HG03039 (cell line): Measurements from ENCODE around the gene TRPC4.

Experiments
- ATAC-seq: cut with Tn5 transposase; IDR thresholded peaks from one replicate; pipeline ENCODE4 v1.9.1; 2021; ENCODE audit warnings: mild to moderate bottlenecking, moderate library complexity; ENCODE audit not compliant: unreplicated experiment

TRPC4 gene

DNA sequence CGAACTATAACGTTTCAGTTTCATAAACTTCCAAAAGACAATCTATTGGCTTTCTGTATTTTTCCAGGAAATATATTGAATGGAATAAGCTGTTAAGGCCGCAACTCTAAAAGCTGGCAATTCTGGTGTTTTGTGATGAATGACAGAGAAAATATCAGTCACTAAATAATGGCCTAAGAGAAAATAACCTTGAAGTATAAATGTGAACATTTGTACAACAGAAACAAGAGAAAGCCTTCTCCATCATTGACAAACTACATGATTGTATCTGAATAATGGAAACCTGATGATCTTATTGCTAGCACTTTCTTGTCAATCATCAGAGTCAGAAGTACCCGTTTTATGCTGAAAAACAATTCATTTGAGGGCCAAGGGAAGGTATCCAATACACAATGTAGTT lies 134.3 kb downstream of the TRPC4 start:
- ATAC-seq: no peak

GRCh38 chr13:37729876-37730275 lies 139.7 kb downstream of the TRPC4 start:
- no peak for ATAC-seq

DNA sequence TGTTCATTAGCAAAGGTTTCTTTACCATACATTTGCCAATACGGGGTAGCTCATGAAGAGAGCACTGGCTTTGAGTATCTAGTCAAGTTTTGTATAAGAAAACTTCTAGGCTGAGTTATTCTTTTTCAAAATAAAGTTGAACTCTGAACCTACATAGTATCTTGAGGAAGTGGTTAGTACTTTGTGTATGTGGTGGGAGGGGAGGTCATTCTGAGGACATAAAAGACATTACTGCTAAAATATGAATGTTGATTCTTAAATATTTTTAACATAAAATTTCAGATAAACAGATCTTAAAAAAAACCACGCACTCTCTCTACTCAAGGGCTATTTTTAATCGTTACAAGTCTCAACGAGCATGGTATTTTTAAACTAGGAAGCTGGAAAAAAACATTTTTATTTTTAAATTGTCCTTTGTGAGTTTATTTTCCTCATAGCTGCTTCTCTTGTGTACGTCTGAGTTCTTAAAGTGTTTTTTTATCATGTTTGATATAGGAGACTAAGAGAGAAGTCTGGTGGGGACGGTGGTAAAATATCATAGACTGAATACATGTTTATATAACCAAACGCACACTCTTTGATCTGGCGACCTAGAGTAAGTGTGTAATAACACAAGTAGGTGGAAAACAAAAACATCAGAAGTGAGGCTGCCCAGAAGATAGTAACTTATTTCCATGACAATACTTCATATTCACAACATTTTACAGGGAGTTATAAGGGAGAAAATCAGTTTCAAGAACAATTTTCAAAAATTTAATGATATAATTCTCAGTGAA lies 153.0 kb downstream of the TRPC4 start:
- no peak for ATAC-seq

DNA sequence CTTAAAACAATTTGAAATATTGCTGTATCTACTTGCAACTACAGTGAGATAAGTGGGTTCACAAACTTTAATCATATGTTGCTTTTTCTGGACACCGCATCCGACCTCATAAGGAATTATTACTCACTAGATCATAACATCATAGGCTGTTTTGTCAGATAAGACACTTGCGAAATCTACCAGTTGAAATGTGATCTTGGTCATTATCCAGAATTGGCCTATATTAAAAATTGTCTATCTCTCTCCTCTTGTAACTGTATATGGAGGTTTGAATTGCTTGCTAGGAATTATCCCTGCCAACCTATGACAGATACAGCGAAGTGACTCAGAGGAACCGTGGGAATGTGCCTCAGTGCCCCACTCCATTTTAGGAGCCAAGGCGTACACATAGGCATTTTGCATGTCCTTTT lies 154.0 kb downstream of the TRPC4 start:
- ATAC-seq: no peak

GRCh38 chr13:37709318-37709717 lies 160.3 kb downstream of the TRPC4 start:
- ATAC-seq: no peak

GRCh38 chr13:37707739-37708500 lies 161.7 kb downstream of the TRPC4 start:
- no peak for ATAC-seq

GRCh38 chr13:37706041-37706440 lies 163.5 kb downstream of the TRPC4 start:
- no peak for ATAC-seq

- ATAC-seq: no peak
Observed at GRCh38 chr13:37701972-37702371, 167.6 kb downstream of the TRPC4 start.

DNA sequence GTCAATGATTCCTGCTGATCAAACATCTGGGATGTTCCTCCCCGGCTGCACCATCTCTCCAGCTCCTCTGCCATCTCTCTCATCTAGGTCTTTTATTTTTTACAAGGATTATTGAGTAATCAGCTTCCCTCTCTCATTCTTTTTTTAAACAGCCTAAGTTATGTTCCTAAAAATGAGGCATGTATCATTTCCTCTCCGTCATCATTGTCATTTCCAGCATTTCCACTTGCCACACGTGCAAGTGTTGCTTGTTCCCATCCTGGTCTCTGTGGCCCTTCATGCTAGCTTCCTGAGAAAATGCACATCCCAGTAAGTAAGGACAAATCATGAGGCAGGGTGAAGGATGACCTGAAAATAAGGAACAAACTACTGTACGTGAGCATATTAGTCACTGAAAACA lies 168.3 kb downstream of the TRPC4 start:
- ATAC-seq: no peak

DNA sequence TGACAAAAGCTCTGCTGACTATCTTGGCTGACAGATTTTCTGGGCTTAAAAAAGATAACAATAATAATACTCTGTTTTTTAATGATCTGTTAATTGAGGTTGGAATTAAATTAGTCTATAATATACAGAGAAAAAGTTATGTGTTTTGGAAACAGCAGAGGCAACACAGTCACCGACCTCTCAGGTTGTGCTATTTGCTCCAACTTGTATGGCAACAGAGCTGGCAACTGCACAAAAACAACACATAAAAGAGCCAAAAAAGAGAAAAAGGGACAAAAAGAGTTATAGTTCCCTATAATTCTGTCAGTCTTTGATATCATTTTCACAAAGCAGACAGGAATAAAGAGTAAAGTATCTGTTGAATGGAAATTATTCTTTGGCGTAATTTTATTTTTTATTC lies 168.7 kb downstream of the TRPC4 start:
- no peak for ATAC-seq

GRCh38 chr13:37695200-37695599 lies 174.4 kb downstream of the TRPC4 start:
- ATAC-seq: no peak

DNA sequence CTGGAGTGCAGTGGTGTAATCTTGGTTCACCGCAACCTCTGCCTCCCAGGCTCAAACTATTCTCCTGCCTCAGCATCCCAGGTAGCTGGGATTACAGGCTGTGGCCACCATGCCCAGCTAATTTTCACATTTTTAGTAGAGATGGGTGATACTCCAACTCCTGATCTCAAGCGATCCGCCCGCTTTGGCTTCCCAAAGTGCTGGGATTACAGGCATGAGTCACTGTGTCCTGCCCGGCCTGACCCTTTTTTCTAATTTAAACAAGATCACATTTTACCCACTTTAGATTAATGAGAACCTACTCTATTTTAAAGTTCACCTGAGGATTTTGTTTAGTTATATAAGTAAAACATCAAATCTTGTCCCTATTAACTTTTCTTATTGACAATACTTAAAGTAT lies 179.2 kb downstream of the TRPC4 start:
- ATAC-seq: no peak

GRCh38 chr13:37686501-37686900 lies 183.1 kb downstream of the TRPC4 start:
- ATAC-seq: no peak

- no peak for ATAC-seq
Observed at GRCh38 chr13:37685206-37685605, 184.4 kb downstream of the TRPC4 start.

- ATAC-seq: no peak
Observed at GRCh38 chr13:37682496-37682895, 187.1 kb downstream of the TRPC4 start.

DNA sequence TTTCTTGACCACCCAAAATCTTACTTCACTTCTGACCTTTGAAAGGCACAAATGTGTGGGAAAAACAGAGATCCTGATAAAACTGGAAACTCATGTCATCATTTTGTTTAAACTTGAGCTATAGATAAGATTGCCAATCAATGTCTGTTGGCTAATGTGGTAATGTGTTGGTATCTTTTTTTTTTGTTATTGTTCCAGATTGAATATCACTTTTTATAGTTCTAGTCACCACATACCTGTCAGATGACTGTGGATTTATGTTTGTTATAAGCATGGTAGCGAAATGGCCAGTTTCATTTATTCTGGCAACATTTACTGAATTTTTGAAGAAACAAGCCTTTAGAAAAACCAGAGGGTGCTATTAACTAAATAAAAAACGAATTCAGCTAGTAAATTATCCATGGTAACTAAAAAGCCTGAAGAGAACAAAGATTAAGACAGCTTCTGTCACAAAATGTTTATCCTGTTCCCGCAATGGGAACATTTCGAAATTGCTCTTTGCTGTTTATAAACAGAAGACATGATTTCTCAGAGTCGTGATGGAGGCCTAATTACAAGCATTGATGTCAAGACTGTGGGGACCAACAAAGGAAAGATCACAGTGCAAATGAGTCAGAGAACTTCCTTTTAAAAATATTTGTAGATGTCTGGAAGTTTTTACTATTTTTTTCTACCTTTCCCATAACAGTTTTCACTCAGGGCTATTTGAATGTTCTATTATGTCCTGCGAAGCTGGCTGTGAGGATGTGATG lies 188.1 kb downstream of the TRPC4 start:
- ATAC-seq: no peak

- ATAC-seq: no peak
Observed at GRCh38 chr13:37680137-37680536, 189.4 kb downstream of the TRPC4 start.

DNA sequence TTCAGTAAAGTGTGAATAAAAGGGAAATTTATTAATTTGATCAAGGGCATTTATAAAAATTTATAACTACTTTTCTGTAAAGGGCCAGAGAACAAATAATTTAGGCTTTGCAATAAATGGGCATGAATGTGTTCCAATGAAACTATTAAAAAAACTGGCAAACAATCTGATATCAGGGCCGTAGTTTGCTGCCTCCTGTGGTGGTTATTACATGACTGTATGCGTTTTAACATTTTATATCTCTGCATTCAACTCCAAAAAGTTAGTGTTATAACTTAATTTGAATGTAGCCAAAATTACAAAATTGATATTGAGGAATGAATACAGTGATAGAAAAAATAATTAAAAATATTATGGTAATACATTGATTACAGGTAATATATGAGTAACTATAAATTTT lies 190.5 kb downstream of the TRPC4 start:
- no peak for ATAC-seq

GRCh38 chr13:37669845-37670244 lies 199.7 kb downstream of the TRPC4 start:
- no peak for ATAC-seq

GRCh38 chr13:37667702-37668101 lies 201.9 kb downstream of the TRPC4 start:
- no peak for ATAC-seq

- no peak for ATAC-seq
Observed at GRCh38 chr13:37666036-37666435, 203.5 kb downstream of the TRPC4 start.

- ATAC-seq: no peak
Observed at GRCh38 chr13:37665420-37665819, 204.2 kb downstream of the TRPC4 start.
